ENCODE data around the gene CTSZ. TPM values are rescaled to one million over a fixed set of nuclear protein-coding genes. Genes with fewer than 3 reads are reported as not detected.
A peak's percentile ranks its signal among the peaks of the same experiment; 100 is the strongest.
"Not testable (repeated sequence)": the region's sequence is repeated elsewhere in the genome, so short reads cannot be mapped to it uniquely, and the experiment has no call there.

Gene CTSZ
- total RNA-seq, 1 experiment from 2014 or later: 259 TPM

- no peak for DNase-seq (ENCODE audit: extremely low read depth, low read depth)
Measured at GRCh38 chr20:58953050-58953449, 54.0 kb downstream of the CTSZ start.

- peak; percentile 9 for DNase-seq (ENCODE audit: extremely low read depth, low read depth)
Measured at GRCh38 chr20:58950603-58951002, 56.5 kb downstream of the CTSZ start.

GRCh38 chr20:58947797-58948388 lies 59.2 kb downstream of the CTSZ start:
- not testable (repeated sequence) for DNase-seq (ENCODE audit: extremely low read depth, low read depth)

GRCh38 chr20:58945965-58946631 lies 61.0 kb downstream of the CTSZ start:
- DNase-seq (ENCODE audit: extremely low read depth, low read depth): no peak

Other genes with a start within 250 kb of the CTSZ start
- 1.7 and 1.8 TPM in 2 replicates for gene GNAS-AS1, start 156.4 kb downstream of the CTSZ start, total RNA-seq (2014; rRNA removed; shearing (Covaris generic))
- 1,255 and 1,261 TPM in 2 replicates for gene GNAS, start 154.5 kb downstream of the CTSZ start, total RNA-seq (2014; rRNA removed; shearing (Covaris generic))
- gene NELFCD, start 26.0 kb downstream of the CTSZ start, total RNA-seq (2014; rRNA removed; shearing (Covaris generic)): 57.7 and 65.8 TPM in 2 replicates
- not detected in 2 replicates for gene TUBB1, start 12.2 kb upstream of the CTSZ start, total RNA-seq (2014; rRNA removed; shearing (Covaris generic))
- gene ATP5F1E, start 25.1 kb upstream of the CTSZ start, total RNA-seq (2014; rRNA removed; shearing (Covaris generic)): 92.3 and 106 TPM in 2 replicates
- 280 and 290 TPM in 2 replicates for gene PRELID3B, start 35.5 kb upstream of the CTSZ start, total RNA-seq (2014; rRNA removed; shearing (Covaris generic))
- 0.37 and 0.40 TPM in 2 replicates for gene ZNF831, start 156.6 kb upstream of the CTSZ start, total RNA-seq (2014; rRNA removed; shearing (Covaris generic))